A549 (cell line): ENCODE measurements around the gene RXRA.

ENCODE experiments used
- EP300 ChIP-seq, 2 experiments: fragments of >200 bp; sonication (Bioruptor Twin); formaldehyde crosslinking; IDR thresholded peaks; 2 replicates in 1 of 2; 3 replicates in 1 of 2; pipeline ENCODE4 v1.6.1; 2016 to 2017
- ESRRA ChIP-seq: fragments of 150-350 bp; IDR thresholded peaks from 2 replicates; pipeline ENCODE4 v1.6.1; 2014; ENCODE audit warnings: mild to moderate bottlenecking, low read length, borderline replicate concordance
- HOXB5 ChIP-seq: fragments of 250-450 bp; sonication (Bioruptor Pico); IDR thresholded peaks from 2 replicates; pipeline ENCODE4 v1.5.0; 2020; ENCODE audit warnings: mild to moderate bottlenecking, moderate library complexity
- POLR2A ChIP-seq: IDR thresholded peaks from 2 replicates; pipeline ENCODE4 v1.6.1; 2012; ENCODE audit warnings: mild to moderate bottlenecking, low read length
- RAD21 ChIP-seq, 2 experiments: fragments of >200 bp in 1 of 2; sonication (Bioruptor Twin) in 1 of 2; formaldehyde crosslinking in 1 of 2; IDR thresholded peaks in 1 of 2; conservative IDR thresholded peaks in 1 of 2; 2 replicates in 1 of 2; 3 replicates in 1 of 2; pipeline ENCODE4 v1.6.1; 2012 to 2018; ENCODE audit warnings: inconsistent platforms in 1 of 2
- RCOR1 ChIP-seq: fragments of 150-350 bp; IDR thresholded peaks from 2 replicates; pipeline ENCODE4 v1.6.1; 2014; ENCODE audit warnings: antibody characterized with exemption, low read length, low read depth
- RFX5 ChIP-seq: fragments of 450-650 bp; IDR thresholded peaks from 2 replicates; pipeline ENCODE4 v1.7.1; 2014; ENCODE audit warnings: antibody characterized with exemption, mild to moderate bottlenecking, moderate library complexity
- SREBF2 ChIP-seq: fragments of 450-650 bp; IDR thresholded peaks from 2 replicates; pipeline ENCODE4 v1.6.1; 2014; ENCODE audit warnings: mild to moderate bottlenecking, moderate library complexity
- TFCP2L1 ChIP-seq: fragments of 250-450 bp; sonication (Bioruptor Pico); IDR thresholded peaks from 2 replicates; pipeline ENCODE4 v1.5.0; 2021; ENCODE audit warnings: mild to moderate bottlenecking
- ZC3H11A ChIP-seq: fragments of 450-650 bp; IDR thresholded peaks from 2 replicates; pipeline ENCODE4 v1.6.1; 2014; ENCODE audit warnings: antibody characterized with exemption, mild to moderate bottlenecking
- ZNF302 ChIP-seq: fragments of 250-450 bp; sonication (Bioruptor Pico); IDR thresholded peaks from 2 replicates; pipeline ENCODE4 v1.9.0; 2021; ENCODE audit warnings: inconsistent platforms, mild to moderate bottlenecking, moderate library complexity
- TF ChIP-seq, protein P1 (sequence below): fragments of >200 bp; sonication (Bioruptor Twin); formaldehyde crosslinking; IDR thresholded peaks from 3 replicates; pipeline ENCODE4 v1.5.1; 2016
- TF ChIP-seq, protein P2 (sequence below): fragments of 150-350 bp; IDR thresholded peaks from 2 replicates; pipeline ENCODE4 v1.6.1; 2014; ENCODE audit warnings: low read depth, mild to moderate bottlenecking, low read length

DNA sequence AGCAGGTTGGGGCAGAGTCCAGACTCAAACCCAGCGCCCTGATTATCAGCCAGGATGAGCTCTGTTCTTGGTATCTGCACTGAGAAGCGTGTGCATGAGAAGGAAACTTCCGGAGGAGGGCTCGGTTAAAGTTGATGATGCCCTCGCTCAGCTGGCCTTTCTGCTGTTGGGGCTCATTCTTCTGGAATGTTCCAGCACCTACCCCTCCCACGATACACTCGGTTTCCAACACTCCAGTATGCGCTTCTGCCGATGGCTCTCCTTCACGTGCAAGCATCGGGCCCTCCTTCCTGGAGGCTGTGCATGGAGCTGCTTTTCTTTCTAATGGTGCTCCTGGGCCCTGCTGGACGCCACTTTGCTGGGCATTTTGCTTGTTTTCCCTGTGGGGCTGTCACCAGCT lies 134.0 kb downstream of the RXRA start:
- TF ChIP-seq, protein P1, sequence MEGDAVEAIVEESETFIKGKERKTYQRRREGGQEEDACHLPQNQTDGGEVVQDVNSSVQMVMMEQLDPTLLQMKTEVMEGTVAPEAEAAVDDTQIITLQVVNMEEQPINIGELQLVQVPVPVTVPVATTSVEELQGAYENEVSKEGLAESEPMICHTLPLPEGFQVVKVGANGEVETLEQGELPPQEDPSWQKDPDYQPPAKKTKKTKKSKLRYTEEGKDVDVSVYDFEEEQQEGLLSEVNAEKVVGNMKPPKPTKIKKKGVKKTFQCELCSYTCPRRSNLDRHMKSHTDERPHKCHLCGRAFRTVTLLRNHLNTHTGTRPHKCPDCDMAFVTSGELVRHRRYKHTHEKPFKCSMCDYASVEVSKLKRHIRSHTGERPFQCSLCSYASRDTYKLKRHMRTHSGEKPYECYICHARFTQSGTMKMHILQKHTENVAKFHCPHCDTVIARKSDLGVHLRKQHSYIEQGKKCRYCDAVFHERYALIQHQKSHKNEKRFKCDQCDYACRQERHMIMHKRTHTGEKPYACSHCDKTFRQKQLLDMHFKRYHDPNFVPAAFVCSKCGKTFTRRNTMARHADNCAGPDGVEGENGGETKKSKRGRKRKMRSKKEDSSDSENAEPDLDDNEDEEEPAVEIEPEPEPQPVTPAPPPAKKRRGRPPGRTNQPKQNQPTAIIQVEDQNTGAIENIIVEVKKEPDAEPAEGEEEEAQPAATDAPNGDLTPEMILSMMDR: no peak
- no peak for TF ChIP-seq HOXB5 (CRISPR knock-in tag)
- no peak for TF ChIP-seq RCOR1
- no peak for TF ChIP-seq EP300 (IDR thresholded peaks at IDR 0.05)
- no peak for TF ChIP-seq ZNF302
- no peak for TF ChIP-seq RFX5
- no peak for TF ChIP-seq TFCP2L1 (CRISPR knock-in tag)
- no peak for TF ChIP-seq ESRRA
- no peak for TF ChIP-seq ZC3H11A
- TF ChIP-seq, protein P2, sequence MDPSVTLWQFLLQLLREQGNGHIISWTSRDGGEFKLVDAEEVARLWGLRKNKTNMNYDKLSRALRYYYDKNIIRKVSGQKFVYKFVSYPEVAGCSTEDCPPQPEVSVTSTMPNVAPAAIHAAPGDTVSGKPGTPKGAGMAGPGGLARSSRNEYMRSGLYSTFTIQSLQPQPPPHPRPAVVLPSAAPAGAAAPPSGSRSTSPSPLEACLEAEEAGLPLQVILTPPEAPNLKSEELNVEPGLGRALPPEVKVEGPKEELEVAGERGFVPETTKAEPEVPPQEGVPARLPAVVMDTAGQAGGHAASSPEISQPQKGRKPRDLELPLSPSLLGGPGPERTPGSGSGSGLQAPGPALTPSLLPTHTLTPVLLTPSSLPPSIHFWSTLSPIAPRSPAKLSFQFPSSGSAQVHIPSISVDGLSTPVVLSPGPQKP: no peak
- no peak for TF ChIP-seq SREBF2
- no peak for TF ChIP-seq POLR2A
- TF ChIP-seq RAD21 (conservative IDR thresholded peaks at IDR 0.05 in 1 of 2, IDR thresholded peaks at IDR 0.05 in 1 of 2): no peak
